Measurements from ENCODE around the gene RASL11A.
"Not testable (repeated sequence)": the region's sequence is repeated elsewhere in the genome, so short reads cannot be mapped to it uniquely, and the experiment has no call there.

Gene RASL11A

GRCh38 chr13:27267596-27267995 lies 3.0 kb upstream of the RASL11A start:
- no peak for DNase-seq (ENCODE audit: low spot score)

GRCh38 chr13:27269114-27269665 lies 1.4 kb upstream of the RASL11A start:
- DNase-seq (ENCODE audit: low spot score), result no peak

GRCh38 chr13:27271570-27272096 lies 1.0 kb downstream of the RASL11A start:
- DNase-seq (ENCODE audit: low spot score), result no peak

GRCh38 chr13:27273658-27274425 lies 3.2 kb downstream of the RASL11A start:
- DNase-seq (ENCODE audit: low spot score), result no peak

- no peak for DNase-seq (ENCODE audit: low spot score)
These were observed 4.0 kb downstream of the RASL11A start for GRCh38 chr13:27274631-27275030.

- DNase-seq (ENCODE audit: low spot score), result no peak
These were observed 5.6 kb downstream of the RASL11A start for GRCh38 chr13:27276188-27276587.

GRCh38 chr13:27279506-27279905 lies 8.9 kb downstream of the RASL11A start:
- no peak for DNase-seq (ENCODE audit: low spot score)

GRCh38 chr13:27280009-27280656 lies 9.5 kb downstream of the RASL11A start:
- DNase-seq (ENCODE audit: low spot score), result no peak

GRCh38 chr13:27280841-27281240 lies 10.2 kb downstream of the RASL11A start:
- DNase-seq (ENCODE audit: low spot score), result no peak

- no peak for DNase-seq (ENCODE audit: low spot score)
These were observed 10.8 kb downstream of the RASL11A start for GRCh38 chr13:27281420-27281819.

- DNase-seq (ENCODE audit: low spot score), result no peak
These were observed 13.4 kb downstream of the RASL11A start for GRCh38 chr13:27283906-27284493.

GRCh38 chr13:27288392-27288791 lies 17.8 kb downstream of the RASL11A start:
- DNase-seq (ENCODE audit: low spot score), result no peak

GRCh38 chr13:27289011-27289665 lies 18.5 kb downstream of the RASL11A start:
- DNase-seq (ENCODE audit: low spot score), result no peak

- DNase-seq (ENCODE audit: low spot score), result no peak
These were observed 20.1 kb downstream of the RASL11A start for GRCh38 chr13:27290715-27291114.

GRCh38 chr13:27291967-27292366 lies 21.3 kb downstream of the RASL11A start:
- DNase-seq (ENCODE audit: low spot score), result not testable (repeated sequence)

- DNase-seq (ENCODE audit: low spot score), result no peak
These were observed 22.6 kb downstream of the RASL11A start for GRCh38 chr13:27293076-27293691.

GRCh38 chr13:27293873-27294515 lies 23.4 kb downstream of the RASL11A start:
- DNase-seq (ENCODE audit: low spot score), result no peak

GRCh38 chr13:27295096-27295495 lies 24.5 kb downstream of the RASL11A start:
- no peak for DNase-seq (ENCODE audit: low spot score)

GRCh38 chr13:27295660-27296059 lies 25.0 kb downstream of the RASL11A start:
- DNase-seq (ENCODE audit: low spot score), result no peak

- DNase-seq (ENCODE audit: low spot score), result no peak
These were observed 25.9 kb downstream of the RASL11A start for GRCh38 chr13:27296496-27296895.

GRCh38 chr13:27298849-27299248 lies 28.2 kb downstream of the RASL11A start:
- no peak for DNase-seq (ENCODE audit: low spot score)

Measured in HuH-7 (cell line).